GM19193 (cell line): Measurements from ENCODE around the gene SYNGR3.

Experiments
- POLR2A ChIP-seq: IDR thresholded peaks from 4 replicates; pipeline ENCODE4 v1.6.1; 2011; ENCODE audit not compliant: insufficient read depth, insufficient read length; ENCODE audit errors: extremely low read depth

SYNGR3 gene

GRCh38 chr16:1968146-1968953 is 21.4 kb upstream of the SYNGR3 start:
- no peak for TF ChIP-seq POLR2A

- TF ChIP-seq POLR2A, result peak; percentile 96
Observed at GRCh38 chr16:1971796-1972489, 17.8 kb upstream of the SYNGR3 start, which contains the start of gene TBL3. TSS of gene TBL3 (plus strand) at chr16:1972053. CDS start at chr16:1972165, 112 bp downstream.

GRCh38 chr16:1972490-1972877 is 17.3 kb upstream of the SYNGR3 start:
- TF ChIP-seq POLR2A, result no peak

GRCh38 chr16:1973461-1974156 is 16.2 kb upstream of the SYNGR3 start:
- no peak for TF ChIP-seq POLR2A

- no peak for TF ChIP-seq POLR2A
Observed at GRCh38 chr16:1974157-1975070, 15.4 kb upstream of the SYNGR3 start.

- no peak for TF ChIP-seq POLR2A
Observed at GRCh38 chr16:1975432-1976215, 14.1 kb upstream of the SYNGR3 start.

- TF ChIP-seq POLR2A, result no peak
Observed at GRCh38 chr16:1976216-1976520, 13.6 kb upstream of the SYNGR3 start.

GRCh38 chr16:1976951-1977874 is 12.6 kb upstream of the SYNGR3 start:
- TF ChIP-seq POLR2A, result no peak

GRCh38 chr16:1977875-1978268 is 11.9 kb upstream of the SYNGR3 start:
- no peak for TF ChIP-seq POLR2A

- TF ChIP-seq POLR2A, result no peak
Observed at GRCh38 chr16:1978476-1979120, 11.2 kb upstream of the SYNGR3 start.

- no peak for TF ChIP-seq POLR2A
Observed at GRCh38 chr16:1979271-1980029, 10.3 kb upstream of the SYNGR3 start.
